Measurements from ENCODE around the gene PLPP1. TPM values are rescaled to one million over a fixed set of nuclear protein-coding genes. Genes with fewer than 3 reads are reported as not detected.

Gene PLPP1
- total RNA-seq, 1 donor from 2014 or later, result 23.9 TPM

DNA sequence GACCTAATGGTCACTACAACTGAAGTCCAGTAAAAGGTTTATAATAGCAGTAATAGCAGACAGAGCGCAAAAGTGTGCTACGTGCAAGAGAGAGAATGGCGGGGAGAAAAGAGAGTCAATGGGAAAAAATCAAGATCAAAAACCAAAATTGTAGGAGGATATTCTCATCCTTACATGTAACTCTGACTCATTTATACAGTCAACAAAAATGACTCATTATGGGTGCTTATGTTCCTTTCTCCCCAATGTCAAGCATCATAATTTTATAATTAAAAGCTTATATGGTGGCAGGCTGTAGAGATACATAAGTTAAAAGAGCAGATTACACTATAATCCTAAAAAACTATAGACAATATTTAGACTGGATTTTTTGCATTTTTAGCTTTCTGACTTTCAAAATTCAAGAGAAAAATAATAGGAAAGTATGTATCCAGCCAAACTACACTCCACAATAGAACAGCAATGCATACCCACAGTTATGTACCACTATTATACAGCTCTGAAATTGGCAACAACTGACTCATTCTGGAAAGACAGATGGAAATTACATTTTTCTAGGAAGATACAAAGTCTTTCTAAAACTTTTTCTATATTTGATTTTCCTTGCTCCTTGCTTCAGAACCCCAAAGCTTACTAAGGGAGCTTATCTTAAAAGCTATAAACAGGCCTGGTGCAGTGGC, 78.4 kb downstream of the PLPP1 start:
- Histone ChIP-seq H3K36me3 (no peaks in the 10 kb centered on the region), H3K27me3 (no peaks in the 10 kb centered on the region), H3K4me2 (no peak overlapping the region), H3K79me2 (ENCODE audit: low read depth) (peaks cover 18% of the 10 kb centered on the region), H3K9me3 (ENCODE audit: low read depth) (no peaks in the 10 kb centered on the region), H3K4me3 (no peak overlapping the region), H3K27ac (no peak overlapping the region), H3K4me1 (peaks cover 6% of the 10 kb centered on the region), H3K9ac (no peak overlapping the region), H3F3A (ENCODE audit: low read depth) (no peaks in the 10 kb centered on the region), H4K20me1 (ENCODE audit: low read depth) (no peaks in the 10 kb centered on the region), H2AFZ (replicated peaks) (no peak overlapping the region)
- no peak for DNase-seq (ENCODE audit: low spot score)
- H3K36me3 Mint-ChIP-seq, result peaks cover 3% of the 10 kb centered on the region
- TF ChIP-seq EZH2phosphoT487 (IDR thresholded peaks at IDR 0.05) (no peak), EZH2 (IDR thresholded peaks at IDR 0.05) (no peak)
- TF ChIP-seq, protein P1, sequence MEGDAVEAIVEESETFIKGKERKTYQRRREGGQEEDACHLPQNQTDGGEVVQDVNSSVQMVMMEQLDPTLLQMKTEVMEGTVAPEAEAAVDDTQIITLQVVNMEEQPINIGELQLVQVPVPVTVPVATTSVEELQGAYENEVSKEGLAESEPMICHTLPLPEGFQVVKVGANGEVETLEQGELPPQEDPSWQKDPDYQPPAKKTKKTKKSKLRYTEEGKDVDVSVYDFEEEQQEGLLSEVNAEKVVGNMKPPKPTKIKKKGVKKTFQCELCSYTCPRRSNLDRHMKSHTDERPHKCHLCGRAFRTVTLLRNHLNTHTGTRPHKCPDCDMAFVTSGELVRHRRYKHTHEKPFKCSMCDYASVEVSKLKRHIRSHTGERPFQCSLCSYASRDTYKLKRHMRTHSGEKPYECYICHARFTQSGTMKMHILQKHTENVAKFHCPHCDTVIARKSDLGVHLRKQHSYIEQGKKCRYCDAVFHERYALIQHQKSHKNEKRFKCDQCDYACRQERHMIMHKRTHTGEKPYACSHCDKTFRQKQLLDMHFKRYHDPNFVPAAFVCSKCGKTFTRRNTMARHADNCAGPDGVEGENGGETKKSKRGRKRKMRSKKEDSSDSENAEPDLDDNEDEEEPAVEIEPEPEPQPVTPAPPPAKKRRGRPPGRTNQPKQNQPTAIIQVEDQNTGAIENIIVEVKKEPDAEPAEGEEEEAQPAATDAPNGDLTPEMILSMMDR (IDR thresholded peaks at IDR 0.05), result no peak
- H3K9me3 Mint-ChIP-seq, result no peaks in the 10 kb centered on the region
- no peak overlapping the region for H3K4me3 Mint-ChIP-seq
- peaks cover 6% of the 10 kb centered on the region for H3K4me1 Mint-ChIP-seq
- H3K27ac Mint-ChIP-seq, result no peak overlapping the region
- no peaks in the 10 kb centered on the region for H3K27me3 Mint-ChIP-seq (ENCODE audit: insufficient read depth, low read depth)

DNA sequence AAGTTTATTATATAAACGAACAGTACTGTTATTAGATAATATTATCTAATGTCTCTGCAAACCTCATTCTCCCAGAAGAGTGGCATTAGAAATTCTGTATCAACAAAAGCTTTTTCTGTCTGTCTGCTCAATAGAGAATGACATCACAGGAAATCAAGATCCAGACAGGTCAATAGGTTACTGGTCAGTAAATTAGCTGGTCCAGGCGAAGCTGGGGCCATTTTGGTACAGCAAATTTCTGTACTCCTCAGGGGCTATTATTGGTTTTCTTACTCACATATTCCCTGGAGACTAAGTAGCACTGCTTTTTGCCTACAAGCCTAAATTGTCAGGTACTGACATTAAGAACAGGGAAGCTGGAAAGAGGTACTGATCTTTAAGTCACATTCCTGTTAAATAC, 80.5 kb downstream of the PLPP1 start:
- Histone ChIP-seq H3K4me1 (peaks cover 1% of the 10 kb centered on the region), H3K27ac (no peak overlapping the region), H3K9me3 (ENCODE audit: low read depth) (no peaks in the 10 kb centered on the region), H4K20me1 (ENCODE audit: low read depth) (no peaks in the 10 kb centered on the region), H3K4me2 (no peak overlapping the region), H2AFZ (replicated peaks) (no peak overlapping the region), H3F3A (ENCODE audit: low read depth) (no peaks in the 10 kb centered on the region), H3K4me3 (no peak overlapping the region), H3K27me3 (no peaks in the 10 kb centered on the region), H3K79me2 (ENCODE audit: low read depth) (peaks cover 4% of the 10 kb centered on the region), H3K36me3 (no peaks in the 10 kb centered on the region), H3K9ac (no peak overlapping the region)
- DNase-seq (ENCODE audit: low spot score), result no peak
- no peak overlapping the region for H3K27ac Mint-ChIP-seq
- TF ChIP-seq EZH2phosphoT487 (IDR thresholded peaks at IDR 0.05) (no peak), EZH2 (IDR thresholded peaks at IDR 0.05) (no peak)
- TF ChIP-seq, protein P1 (IDR thresholded peaks at IDR 0.05), result no peak
- no peaks in the 10 kb centered on the region for H3K9me3 Mint-ChIP-seq
- H3K4me3 Mint-ChIP-seq, result no peak overlapping the region
- peaks cover 2% of the 10 kb centered on the region for H3K27me3 Mint-ChIP-seq (ENCODE audit: insufficient read depth, low read depth)
- H3K36me3 Mint-ChIP-seq, result peaks cover 5% of the 10 kb centered on the region
- peaks cover under 1% of the 10 kb centered on the region for H3K4me1 Mint-ChIP-seq

GRCh38 chr5:55453211-55453610, 81.6 kb downstream of the PLPP1 start:
- no peak for DNase-seq (ENCODE audit: low spot score)
- Mint-ChIP-seq H3K36me3 (peaks cover 4% of the 10 kb centered on the region), H3K4me3 (no peak overlapping the region), H3K27me3 (ENCODE audit: insufficient read depth, low read depth) (peaks cover 2% of the 10 kb centered on the region), H3K27ac (no peak overlapping the region), H3K4me1 (no peaks in the 10 kb centered on the region), H3K9me3 (no peaks in the 10 kb centered on the region)
- Histone ChIP-seq H3K27me3 (no peaks in the 10 kb centered on the region), H3K27ac (no peak overlapping the region), H3K36me3 (no peaks in the 10 kb centered on the region), H2AFZ (replicated peaks) (no peak overlapping the region), H4K20me1 (ENCODE audit: low read depth) (no peaks in the 10 kb centered on the region), H3K79me2 (ENCODE audit: low read depth) (no peaks in the 10 kb centered on the region), H3F3A (ENCODE audit: low read depth) (no peaks in the 10 kb centered on the region), H3K4me1 (no peaks in the 10 kb centered on the region), H3K4me2 (no peak overlapping the region), H3K9ac (no peak overlapping the region), H3K4me3 (no peak overlapping the region), H3K9me3 (ENCODE audit: low read depth) (no peaks in the 10 kb centered on the region)
- TF ChIP-seq EZH2 (IDR thresholded peaks at IDR 0.05), result no peak
- TF ChIP-seq EZH2phosphoT487 (IDR thresholded peaks at IDR 0.05), result no peak
- TF ChIP-seq, protein P1 (IDR thresholded peaks at IDR 0.05), result no peak
